ENCODE measurements around the gene CCDC92.

CCDC92 gene, protein sequence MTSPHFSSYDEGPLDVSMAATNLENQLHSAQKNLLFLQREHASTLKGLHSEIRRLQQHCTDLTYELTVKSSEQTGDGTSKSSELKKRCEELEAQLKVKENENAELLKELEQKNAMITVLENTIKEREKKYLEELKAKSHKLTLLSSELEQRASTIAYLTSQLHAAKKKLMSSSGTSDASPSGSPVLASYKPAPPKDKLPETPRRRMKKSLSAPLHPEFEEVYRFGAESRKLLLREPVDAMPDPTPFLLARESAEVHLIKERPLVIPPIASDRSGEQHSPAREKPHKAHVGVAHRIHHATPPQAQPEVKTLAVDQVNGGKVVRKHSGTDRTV

DNA sequence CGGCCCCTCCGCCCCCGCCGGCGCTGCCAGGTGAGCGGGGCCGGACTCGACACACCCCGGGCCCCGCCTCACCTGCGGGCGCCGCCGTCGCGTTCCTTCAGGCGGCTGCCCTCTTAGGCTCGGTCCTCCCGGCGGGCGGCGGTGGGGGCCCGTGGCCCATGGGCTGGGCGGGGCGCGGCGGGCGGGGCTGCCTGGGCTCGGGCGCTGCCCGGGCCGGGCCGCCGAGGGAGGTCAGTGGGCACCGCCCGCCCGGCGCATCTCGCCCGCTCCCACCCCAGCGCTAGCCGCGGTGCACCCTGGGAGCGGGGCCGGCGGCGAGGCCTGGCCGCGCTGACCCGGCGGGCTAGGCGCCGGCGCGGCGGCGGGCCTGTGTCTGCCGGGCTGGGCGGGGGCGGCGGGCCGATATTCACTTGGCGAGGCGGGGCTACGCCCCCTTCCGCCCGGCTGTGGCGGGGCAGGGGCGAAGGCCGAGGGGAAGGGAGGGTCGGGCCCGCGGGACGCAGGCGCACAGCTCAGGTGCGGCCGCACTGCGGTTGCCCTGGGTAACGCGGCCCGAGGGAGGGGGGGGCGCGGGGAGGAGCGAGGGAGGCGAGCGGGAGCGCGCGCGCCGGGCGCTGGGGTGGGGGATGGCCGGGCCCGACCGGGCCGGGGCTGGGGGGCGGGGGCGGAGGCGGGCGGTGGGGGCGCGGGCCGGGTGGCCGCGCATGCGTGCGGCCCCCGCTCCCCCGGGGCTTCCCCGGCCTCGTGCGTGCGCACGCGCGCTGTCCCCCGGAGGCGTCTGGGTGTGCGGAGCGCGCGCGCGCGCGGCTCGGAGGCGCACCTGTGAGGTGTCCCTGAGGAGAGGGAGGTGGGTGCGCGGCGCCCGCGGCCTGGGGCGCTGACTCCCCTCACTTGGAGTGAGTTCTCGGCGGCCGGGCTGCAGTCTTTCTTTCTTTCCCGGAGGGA, at the start of gene CCDC92, which contains the start of gene ZNF664:
Gene CCDC92, minus strand, starts transcription at position 375 of the 945 bp plus-strand sequence. CDS start 28,526 bp downstream, outside the sequence.
Gene ZNF664, plus strand, starts transcription at position 759 of the 945 bp plus-strand sequence. CDS start 38,930 bp downstream, outside the sequence.
- peak; percentile 95 for DNase-seq (ENCODE audit: insufficient read length, low spot score)
- peak; percentile 86 for FAIRE-seq

DNA sequence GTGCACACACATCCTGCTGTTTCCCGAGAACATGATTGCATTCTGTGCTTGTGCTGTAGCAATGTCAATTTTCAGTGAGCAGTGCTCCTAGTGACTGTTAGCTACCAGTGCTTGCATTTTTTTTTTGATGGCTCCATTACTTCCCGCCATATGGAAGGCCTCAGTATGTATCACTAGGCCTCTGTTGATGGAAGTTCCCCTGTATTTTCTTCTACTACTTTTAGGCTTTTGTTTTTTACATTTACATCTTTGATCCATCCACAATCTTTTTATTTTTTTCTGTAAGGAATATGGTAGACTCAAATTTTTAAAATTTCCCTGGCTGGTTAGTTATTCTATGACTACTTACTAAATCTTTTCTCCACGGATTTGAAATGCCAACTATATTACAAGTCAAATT, 49.5 kb upstream of the CCDC92 start:
- no peak for FAIRE-seq
- no peak for DNase-seq (ENCODE audit: insufficient read length, low spot score)

DNA sequence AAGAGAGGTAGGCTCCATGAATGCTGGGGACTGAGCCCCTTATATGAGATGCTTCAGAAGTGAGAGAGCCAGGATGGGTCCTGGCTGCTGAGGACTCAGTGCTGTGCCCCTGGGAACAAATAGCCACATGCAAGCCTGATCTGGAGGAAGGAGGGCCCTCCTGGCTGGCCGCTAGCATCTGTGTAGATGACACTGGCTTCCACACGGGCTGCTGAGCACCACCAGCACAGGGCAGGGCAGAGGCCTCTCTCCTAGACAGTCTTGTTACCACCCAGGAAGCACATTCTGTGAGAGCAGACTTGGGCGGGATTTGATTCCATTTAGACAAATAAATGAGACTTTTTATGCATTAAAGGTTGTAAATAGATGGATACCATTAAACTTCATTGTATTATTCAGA, 48.4 kb upstream of the CCDC92 start:
- DNase-seq (ENCODE audit: insufficient read length, low spot score), result no peak
- no peak for FAIRE-seq

DNA sequence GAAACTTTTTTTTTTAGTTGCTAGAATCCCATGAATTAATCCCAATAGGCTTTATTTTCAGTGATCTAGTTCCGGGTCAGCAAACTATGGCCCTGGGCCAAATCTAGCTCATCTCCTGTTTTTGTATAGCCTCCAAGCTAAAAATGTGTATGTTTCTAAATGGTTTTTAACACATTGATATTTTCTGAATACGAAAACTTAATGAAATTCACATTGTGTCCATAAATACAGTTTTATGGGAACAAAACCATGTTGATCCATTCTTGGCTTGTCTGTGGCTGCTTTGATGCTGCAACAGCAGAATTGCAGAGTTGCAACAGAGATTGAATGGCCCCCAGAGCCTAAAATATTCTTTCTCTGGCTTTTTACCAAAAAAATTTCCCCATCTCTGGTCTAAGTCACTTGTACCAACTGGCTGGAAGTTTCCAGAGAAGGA, 47.9 kb upstream of the CCDC92 start:
- FAIRE-seq, result no peak
- no peak for DNase-seq (ENCODE audit: insufficient read length, low spot score)

DNA sequence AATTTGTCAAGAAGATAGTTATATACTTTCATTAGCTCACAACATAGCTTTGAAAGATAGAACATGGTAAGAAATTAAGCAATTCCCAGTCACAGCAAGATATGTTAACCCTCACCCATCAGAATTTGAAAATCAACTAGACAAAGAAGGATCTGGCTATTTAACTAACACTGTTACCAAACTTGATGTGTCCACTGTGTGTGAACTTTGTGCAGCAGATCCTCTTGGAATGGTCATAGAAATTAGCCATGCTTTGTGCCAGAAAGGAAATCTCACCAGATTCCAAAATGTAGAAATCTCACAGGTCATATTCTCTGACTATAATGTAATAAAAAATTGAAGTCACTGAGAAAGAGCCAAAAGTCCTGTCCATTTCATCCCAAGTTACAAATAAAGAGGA, 46.5 kb upstream of the CCDC92 start:
- DNase-seq (ENCODE audit: insufficient read length, low spot score) (no peak), FAIRE-seq (no peak)

DNA sequence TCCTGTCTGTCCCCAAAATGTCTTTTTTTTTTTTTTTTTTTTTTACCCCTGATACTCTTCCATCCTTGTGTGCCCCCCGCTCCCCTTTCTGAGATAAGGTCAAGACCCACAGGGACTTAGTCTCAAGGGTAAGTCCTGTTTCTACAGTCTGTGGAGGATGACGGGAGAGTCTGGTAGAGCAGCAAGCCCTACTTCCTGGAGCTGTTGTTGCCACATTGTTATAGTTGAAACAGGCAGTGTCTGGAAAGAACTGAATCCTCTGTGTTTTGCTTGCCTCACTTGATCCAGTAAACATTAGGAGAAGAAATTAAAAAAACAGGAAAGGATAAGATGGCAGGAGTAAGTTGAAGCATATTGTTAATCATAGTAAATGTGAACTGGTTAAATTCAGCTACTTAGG, 45.9 kb upstream of the CCDC92 start:
- no peak for FAIRE-seq
- DNase-seq (ENCODE audit: insufficient read length, low spot score), result no peak

DNA sequence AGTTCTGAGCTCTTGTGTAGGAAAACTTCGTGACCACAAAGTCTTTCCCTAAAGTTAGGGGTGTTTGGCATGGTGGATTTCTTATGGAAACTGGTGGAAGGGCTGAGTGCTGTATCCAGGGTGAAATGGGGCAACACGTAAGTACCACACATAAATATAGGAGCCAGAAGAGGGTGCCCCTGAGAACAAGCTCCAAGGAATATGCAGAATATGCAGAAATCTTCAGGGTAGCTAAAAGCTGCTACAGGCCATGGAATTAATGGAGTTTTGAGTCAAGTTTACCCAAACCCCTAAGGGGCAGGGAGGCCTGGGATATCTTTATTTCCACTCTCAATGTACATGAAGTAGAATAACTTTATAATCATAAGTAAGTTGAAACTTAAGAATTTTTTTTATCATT, 44.4 kb upstream of the CCDC92 start:
- no peak for DNase-seq (ENCODE audit: insufficient read length, low spot score)
- FAIRE-seq, result no peak

DNA sequence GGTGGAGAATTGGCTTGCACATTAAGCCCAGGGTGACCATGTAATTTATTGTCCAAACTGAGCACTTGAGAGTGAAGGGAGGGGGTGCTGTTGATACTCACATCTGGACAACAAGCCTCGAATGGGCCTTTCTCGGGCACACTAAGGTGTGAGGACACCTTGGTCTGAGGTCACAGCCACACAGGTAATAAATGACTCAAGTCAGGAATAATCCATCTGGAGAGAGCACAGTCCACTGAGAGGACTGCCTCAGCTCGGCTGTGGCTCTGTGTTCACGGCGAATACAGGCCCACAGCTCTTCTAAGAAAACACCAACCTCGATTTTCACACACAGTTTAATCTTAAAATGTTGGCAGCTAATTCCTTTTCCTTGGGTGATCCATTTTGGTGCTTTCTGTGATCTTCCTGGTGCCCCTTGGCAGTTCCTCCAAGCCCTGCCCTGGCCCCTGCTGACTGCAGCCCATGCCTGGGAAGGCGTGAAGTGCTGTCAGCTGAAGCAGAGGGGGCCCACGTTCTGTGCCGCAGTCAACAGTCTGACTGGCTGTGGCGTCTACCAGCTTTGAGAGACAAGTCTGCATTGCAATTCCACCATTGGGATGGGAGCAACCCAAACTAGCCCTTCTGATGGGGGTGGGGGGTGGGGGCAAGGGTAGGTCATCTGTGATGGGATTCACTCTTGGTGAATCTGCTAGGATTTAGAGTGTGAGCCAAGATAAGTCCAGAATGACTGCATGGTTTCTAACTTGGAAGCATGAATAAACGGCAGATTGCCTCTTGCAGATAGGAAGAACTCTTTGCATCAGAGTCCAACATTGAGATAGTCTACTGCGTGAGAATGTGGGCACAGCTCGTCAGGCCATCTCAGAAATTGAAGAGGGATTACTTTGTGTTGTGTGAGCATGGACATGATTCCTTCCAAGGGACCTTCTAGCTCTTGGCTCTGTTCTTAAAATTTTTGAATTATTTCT, 43.1 kb upstream of the CCDC92 start:
- DNase-seq (ENCODE audit: insufficient read length, low spot score) (no peak), FAIRE-seq (no peak)

DNA sequence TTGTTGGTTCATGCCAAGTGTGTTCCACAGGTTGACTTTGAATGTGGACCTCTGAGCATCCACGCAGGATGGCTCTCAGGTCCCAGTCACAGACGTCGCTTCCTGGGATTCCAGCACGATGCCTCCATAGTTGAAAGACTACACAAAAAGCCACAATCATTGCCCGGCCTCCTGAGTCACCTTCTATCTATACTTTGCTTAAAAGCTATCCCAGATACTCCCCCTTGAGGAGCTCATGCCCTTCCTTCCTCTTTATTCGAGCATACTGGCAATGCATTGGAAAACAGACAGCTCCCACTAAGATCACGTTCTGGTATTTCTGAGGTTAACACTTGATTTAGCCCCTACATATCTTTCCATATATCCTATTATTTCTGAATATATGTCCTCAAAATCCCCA, 40.4 kb upstream of the CCDC92 start:
- no peak for DNase-seq (ENCODE audit: insufficient read length, low spot score)
- no peak for FAIRE-seq

DNA sequence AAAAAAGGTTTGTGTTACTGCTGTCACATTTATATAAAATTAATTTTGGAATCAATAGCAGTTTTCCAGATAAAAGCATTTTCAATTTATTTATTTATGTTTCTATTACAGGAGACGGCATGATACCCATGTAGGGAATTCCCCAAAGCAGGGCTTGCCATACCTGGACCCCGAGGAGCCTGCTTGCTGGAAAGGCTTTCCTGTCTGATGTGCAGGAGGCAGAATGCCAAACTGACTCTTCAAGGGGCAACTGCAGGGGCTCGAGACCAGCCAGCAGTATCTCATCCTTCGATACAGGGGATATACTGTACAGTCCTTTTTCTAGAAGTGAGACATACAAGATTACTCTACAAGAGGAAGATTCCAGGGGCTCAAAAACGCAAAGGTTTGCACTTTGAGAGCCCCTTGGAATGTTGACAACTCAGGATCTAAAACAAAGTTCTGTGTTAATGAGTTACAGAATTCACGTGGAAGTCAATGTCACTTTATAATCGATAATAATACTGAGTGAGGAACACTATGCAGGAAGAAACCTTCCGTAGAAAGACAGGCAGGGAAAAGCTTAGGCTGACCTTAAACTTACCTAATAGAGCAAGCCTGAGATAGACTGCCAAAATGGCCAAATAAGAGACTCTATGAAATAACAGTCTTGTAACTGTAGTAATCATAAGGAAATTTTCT, 38.9 kb upstream of the CCDC92 start:
- FAIRE-seq (no peak), DNase-seq (ENCODE audit: insufficient read length, low spot score) (no peak)

DNA sequence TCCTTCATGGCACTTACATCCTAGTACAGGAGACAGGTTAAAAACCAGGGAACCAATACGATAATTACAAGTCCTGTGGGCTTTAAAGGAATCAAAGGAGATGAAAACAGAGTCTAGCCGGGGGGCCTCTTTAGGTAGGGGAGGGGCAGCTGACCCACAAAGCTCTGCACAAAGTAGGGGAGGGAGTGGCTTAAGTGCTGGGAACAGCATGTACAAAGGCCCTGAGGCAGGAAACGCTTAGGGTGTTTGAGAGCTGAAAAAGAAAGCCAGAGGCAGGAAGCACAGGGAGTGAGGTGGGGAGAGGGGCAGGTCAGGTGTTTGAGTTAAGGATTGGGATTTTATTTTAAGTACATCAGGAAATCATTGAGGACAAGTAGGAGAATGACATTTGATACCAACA, 38.1 kb upstream of the CCDC92 start:
- no peak for FAIRE-seq

DNA sequence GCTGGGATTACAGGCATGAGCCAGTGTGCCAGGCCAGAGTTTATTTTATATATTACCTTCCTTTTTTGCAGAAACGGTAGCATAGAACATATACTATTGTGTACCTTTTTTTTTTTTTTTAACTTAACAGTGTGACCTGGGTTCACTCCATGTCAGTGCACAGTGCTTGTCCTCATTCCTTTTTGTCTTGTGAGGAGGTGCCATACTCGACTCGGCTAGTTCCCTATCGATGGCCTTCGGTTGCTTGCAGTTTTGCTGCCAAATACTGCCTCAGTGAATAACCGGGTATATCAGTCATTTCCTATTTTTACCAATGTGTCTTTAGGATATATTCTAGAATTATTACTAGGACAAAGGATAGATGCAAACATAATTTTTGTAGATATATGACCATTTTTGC, 37.1 kb upstream of the CCDC92 start:
- FAIRE-seq, result no peak

More for the DNA sequence above, 38.1 kb upstream of the CCDC92 start:
- DNase-seq (ENCODE audit: insufficient read length, low spot score), result no peak

DNA sequence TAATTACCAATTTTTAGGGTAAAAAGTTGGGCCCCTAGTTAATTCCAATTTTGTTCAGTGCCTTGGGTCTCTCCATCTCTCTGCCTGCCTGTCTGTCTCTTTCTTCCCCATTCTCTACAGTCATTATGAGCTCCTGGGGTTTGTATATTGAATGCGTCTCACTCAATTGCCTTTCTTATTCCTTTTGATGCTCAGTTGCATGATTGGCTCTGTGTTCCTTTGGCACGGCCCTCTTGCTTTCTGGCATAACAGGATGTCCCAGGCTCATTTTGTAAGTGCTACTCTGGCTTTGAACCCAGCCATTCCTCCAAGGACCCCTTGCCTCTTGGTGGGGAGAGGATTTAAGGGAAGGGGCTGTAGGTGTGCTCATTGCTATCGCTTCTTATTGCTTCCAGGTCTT, 36.0 kb upstream of the CCDC92 start:
- no peak for DNase-seq (ENCODE audit: insufficient read length, low spot score)
- FAIRE-seq, result no peak

More for the DNA sequence above, 37.1 kb upstream of the CCDC92 start:
- DNase-seq (ENCODE audit: insufficient read length, low spot score), result no peak

DNA sequence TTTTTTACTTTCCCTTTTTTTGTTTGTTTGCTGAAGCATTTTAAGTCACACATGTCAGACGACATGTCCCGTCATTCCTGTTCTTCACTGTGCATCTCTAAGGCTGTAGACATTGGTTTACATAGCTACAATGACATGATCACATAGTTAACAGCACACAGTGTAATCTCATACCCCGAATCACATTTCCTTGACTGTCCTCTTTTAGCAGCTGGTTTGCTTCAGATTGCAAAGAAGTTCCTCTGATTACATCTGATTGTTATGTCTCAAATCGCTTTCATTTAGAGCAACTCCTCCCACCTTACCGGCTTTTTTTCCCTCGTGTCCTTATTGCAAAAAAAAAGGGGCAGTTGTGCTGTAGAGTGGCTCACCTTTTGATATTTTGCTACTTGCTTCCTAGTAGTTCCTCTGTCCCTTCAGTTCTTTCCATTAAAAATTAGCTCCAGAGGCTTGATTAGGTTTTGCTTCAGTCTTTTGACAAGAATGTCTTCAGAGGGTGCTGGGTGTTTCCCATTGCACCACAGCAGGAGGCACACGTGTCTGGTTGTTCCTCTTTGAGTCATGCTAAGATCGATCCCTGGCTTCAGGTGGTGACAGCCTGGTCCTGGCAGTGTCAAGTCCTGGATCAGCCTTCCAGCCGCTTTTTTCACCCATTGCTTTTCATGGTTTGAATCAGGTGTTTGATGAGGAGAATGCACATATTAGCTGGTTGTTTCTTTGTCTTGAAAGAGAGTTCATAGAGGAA, 35.4 kb upstream of the CCDC92 start:
- DNase-seq (ENCODE audit: insufficient read length, low spot score) (no peak), FAIRE-seq (no peak)

DNA sequence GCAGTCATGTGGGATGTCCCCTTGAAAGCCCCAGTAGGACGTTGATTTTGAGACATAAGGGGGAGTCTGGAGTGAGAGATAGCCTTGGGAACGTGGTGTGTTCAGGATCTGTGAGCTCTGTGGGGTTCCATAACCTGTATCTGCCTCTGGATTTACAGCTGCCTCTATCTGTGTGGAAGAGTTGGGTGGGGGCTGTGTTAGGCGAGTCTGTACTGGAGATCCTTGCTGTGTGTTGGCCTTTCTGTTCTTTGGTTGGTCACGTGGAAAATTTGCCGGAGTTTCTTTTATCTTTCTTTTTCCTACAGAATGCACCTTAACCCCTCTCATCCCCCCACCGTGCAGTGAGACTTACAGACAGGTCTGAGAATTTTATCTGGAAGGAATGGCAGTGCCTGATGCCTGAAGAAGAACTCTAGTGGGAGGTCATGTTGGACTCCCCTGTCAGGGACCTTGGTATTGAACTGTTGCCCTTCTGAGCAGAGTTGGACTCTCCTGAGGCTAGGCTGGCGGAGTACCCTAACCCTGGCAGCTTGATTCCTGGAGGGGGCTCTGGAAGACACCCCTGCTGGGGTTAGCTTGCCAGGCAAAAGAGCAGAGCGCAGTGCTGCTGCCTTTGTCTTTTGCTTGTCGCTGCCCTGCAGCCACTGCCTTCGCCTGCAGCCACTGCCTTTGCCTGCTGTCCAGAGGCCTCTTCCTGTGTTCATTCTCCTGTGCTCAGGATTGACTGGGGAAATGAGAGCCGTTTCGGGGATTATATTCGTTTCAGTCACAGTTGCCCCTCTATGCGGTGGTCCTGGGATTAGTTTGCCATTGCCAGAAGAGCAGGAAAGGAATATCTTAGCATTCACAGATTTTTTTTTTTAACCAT, 34.4 kb upstream of the CCDC92 start:
- no peak for FAIRE-seq
- DNase-seq (ENCODE audit: insufficient read length, low spot score), result no peak

DNA sequence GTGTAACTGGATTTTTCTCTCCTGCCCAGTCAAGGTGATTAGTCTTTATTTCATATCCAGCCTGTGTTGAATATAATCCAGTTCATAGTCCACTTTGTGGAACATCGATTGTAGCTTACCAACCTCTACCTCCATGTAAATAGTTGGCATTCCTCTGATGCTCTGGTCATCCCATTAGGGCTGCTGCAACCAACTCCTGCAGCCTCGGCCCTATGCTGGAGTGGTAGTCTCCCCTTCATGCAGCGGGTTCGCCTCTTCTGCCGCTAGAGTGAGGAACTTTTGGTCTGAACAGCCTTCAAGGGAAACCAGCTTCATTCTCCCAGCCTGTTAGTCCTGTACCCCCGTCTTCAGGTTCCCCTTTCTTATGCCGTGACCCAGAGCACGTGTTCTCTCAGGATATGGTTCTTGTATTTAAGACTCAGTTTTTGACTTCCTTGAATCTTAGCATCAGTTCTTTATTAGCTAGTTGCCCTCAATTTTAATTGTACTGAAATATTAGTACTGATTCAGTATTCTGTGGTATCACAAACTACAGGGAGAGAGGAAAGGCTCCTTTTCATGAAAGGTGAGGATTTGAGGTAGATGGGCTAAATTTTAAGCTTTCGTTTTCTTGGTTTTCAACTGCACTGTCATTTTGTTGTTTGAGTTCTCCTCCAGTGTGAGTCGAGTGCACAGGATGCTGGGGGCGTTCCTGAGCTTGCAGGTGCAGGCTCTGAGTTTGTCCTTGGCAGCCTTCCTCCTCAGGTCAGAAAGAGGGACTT, 33.6 kb upstream of the CCDC92 start:
- DNase-seq (ENCODE audit: insufficient read length, low spot score), result peak; percentile 27
- FAIRE-seq, result peak; percentile 81

DNA sequence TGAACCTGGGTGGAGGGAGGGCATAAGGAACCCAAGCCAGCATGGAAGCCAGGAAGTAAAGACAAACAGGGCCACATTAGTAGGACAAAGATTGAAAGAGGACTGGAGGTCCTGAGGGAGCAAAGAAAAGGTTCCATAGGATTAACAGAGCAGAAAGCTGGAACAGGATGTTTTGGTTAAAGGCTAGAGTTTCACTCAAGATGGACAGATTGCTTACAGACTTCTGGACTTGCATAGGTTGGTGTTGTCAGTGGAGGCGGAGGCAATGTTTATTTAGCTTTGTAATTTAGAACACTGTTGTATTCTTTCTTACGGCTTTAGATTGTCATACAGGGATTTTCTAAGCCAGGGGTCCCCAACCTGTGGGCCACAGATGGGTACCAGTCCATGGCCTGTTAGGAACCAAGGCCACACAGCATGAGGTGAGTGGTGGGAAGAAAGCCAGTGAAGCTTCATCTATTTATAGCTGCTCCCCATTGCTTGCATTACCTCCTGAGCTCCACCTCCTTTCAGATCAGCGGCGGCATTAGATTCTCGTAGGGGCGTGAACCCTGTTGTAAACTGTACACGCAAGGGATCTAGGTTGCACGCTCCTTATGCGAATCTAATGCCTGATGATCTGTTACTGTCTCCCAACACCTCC, 31.7 kb upstream of the CCDC92 start:
- DNase-seq (ENCODE audit: insufficient read length, low spot score) (no peak), FAIRE-seq (no peak)
